ENCODE measurements around the gene CTDSPL. TPM values are rescaled to one million over a fixed set of nuclear protein-coding genes. Genes with fewer than 3 reads are reported as not detected.

Gene CTDSPL
- polyA plus RNA-seq, 1 of the 3 experiments (the other 2 are of a cell fraction) = 22.1 TPM

DNA sequence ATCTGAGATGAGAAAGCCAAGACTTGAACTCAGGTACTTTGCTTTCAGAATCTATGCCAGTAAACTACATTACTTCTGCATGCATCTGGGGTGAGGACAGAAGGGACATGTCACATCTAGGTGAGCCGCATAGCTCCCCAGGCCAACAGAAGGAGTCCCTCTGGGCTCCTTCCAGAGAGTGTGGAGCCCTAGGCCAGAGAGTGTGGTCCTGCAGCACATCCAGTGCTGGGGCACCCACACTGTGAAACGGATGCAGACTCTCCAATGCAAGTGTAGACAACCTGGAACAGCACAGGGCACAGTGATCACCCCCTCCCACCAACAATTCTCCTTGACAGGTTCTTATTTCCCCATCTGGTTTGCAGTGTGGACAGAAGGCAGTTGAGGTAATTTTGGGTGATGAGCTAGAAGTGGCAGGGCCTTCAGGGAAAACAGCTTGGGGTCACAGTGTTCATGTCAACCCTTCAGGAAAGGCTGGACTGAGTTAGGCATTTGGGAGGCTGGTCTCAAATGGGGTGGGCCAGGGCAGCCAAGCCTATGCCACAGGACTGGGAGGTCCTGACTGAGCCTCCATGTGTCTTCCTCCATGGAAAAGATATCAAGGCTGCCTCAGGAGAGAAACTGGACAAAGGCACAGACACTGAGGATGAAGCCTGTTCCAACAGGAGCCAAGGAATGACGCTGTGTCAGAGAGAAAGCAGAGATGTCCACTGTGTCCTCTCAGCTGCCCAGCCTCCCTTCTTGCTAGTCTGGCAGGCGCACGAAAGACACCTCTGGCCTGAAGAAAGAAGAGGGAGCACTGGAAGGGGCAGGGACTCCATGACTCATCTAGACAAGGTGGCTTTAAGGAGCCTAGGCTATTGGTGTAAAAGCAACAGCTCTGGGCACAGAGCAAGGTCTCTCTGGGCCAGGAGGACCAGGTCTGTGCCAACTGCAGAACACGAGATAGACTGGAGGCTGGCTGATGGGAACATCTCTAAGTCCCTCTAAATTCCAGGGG lies 166.1 kb downstream of the CTDSPL start:
- peaks cover 13% of the 10 kb centered on the region for H3F3A ChIP-seq (replicated peaks; ENCODE audit: insufficient read depth)
- 90% methylated on average over 6 of the region's 6 CpGs for WGBS (ENCODE audit: low lambda C conversion rate)
- peaks cover 3% of the 10 kb centered on the region; the same call in 1 of the 2 replicates for H4K20me1 ChIP-seq (ENCODE audit: insufficient read depth)
- H2AFZ ChIP-seq (ENCODE audit: low read depth) = no peak overlapping the region
- H3K27me3 ChIP-seq (ENCODE audit: insufficient read depth) = no peaks in the 10 kb centered on the region
- no peak for DNase-seq
- no peaks in the 10 kb centered on the region for H3K9me3 ChIP-seq
- H3K9ac ChIP-seq = no peak overlapping the region
- H3K9me2 ChIP-seq = no peaks in the 10 kb centered on the region
- peak overlapping the region; percentile 83 for H3K4me2 ChIP-seq
- ChIA-PET POLR2A (no interaction called here), CTCF (interaction anchor here (1.1 to 1.7 kb wide), 3 partner anchors 8 to 452 kb away, joined by 3 to 5 read pairs (median 3); no protein-coding TSS in a partner anchor)
- H3K27ac ChIP-seq (ENCODE audit: low read depth in 2 of 2, low read length in 1 of 2) = no peak overlapping the region
- H3K4me1 ChIP-seq (ENCODE audit: control insufficient read depth in 1 of 2, insufficient read depth in 2 of 2, low read depth in 1 of 2, low read length in 1 of 2) = peaks cover 23 to 31% of the 10 kb centered on the region in 2 experiments; a peak in 3 of 4 replicates
- peaks cover 9% of the 10 kb centered on the region; the same call in 1 of the 2 replicates for H3K79me2 ChIP-seq (ENCODE audit: insufficient read depth)
- H3K36me3 ChIP-seq (replicated peaks in 1 of 2; ENCODE audit: control insufficient read depth in 1 of 2, insufficient read depth in 2 of 2, low read length in 1 of 2) = no peaks in the 10 kb centered on the region
- TF ChIP-seq SIN3A (IDR thresholded peaks at IDR 0.05; ENCODE audit: borderline replicate concordance, low read depth, low read length) = no peak
- no peak for TF ChIP-seq SMC3 (IDR thresholded peaks at IDR 0.05; ENCODE audit: low read depth, low read length)
- TF ChIP-seq TCF12 (IDR thresholded peaks at IDR 0.05) = no peak
- no peak for TF ChIP-seq RFX5 (IDR thresholded peaks at IDR 0.05; ENCODE audit: low read length)
- TF ChIP-seq, protein P1, sequence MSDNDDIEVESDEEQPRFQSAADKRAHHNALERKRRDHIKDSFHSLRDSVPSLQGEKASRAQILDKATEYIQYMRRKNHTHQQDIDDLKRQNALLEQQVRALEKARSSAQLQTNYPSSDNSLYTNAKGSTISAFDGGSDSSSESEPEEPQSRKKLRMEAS (IDR thresholded peaks at IDR 0.05; ENCODE audit: low read depth) = no peak
- TF ChIP-seq MEF2A (IDR thresholded peaks at IDR 0.05; ENCODE audit: borderline replicate concordance, low read depth) = no peak
- TF ChIP-seq, protein P2, sequence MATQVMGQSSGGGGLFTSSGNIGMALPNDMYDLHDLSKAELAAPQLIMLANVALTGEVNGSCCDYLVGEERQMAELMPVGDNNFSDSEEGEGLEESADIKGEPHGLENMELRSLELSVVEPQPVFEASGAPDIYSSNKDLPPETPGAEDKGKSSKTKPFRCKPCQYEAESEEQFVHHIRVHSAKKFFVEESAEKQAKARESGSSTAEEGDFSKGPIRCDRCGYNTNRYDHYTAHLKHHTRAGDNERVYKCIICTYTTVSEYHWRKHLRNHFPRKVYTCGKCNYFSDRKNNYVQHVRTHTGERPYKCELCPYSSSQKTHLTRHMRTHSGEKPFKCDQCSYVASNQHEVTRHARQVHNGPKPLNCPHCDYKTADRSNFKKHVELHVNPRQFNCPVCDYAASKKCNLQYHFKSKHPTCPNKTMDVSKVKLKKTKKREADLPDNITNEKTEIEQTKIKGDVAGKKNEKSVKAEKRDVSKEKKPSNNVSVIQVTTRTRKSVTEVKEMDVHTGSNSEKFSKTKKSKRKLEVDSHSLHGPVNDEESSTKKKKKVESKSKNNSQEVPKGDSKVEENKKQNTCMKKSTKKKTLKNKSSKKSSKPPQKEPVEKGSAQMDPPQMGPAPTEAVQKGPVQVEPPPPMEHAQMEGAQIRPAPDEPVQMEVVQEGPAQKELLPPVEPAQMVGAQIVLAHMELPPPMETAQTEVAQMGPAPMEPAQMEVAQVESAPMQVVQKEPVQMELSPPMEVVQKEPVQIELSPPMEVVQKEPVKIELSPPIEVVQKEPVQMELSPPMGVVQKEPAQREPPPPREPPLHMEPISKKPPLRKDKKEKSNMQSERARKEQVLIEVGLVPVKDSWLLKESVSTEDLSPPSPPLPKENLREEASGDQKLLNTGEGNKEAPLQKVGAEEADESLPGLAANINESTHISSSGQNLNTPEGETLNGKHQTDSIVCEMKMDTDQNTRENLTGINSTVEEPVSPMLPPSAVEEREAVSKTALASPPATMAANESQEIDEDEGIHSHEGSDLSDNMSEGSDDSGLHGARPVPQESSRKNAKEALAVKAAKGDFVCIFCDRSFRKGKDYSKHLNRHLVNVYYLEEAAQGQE (IDR thresholded peaks at IDR 0.05; ENCODE audit: low read depth, low read length) = no peak
- TF ChIP-seq, protein P3, sequence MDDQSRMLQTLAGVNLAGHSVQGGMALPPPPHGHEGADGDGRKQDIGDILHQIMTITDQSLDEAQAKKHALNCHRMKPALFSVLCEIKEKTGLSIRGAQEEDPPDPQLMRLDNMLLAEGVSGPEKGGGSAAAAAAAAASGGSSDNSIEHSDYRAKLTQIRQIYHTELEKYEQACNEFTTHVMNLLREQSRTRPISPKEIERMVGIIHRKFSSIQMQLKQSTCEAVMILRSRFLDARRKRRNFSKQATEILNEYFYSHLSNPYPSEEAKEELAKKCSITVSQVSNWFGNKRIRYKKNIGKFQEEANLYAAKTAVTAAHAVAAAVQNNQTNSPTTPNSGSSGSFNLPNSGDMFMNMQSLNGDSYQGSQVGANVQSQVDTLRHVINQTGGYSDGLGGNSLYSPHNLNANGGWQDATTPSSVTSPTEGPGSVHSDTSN (IDR thresholded peaks at IDR 0.05) = no peak
- no peak for TF ChIP-seq NRF1 (IDR thresholded peaks at IDR 0.05; ENCODE audit: low read depth, low read length)
- TF ChIP-seq CHD2 (IDR thresholded peaks at IDR 0.05; ENCODE audit: low read length, partially characterized antibody) = no peak
- TF ChIP-seq GABPA (IDR thresholded peaks at IDR 0.05; ENCODE audit: low read depth) = no peak
- no peak for TF ChIP-seq TAF1 (IDR thresholded peaks at IDR 0.05; ENCODE audit: borderline replicate concordance, low read depth, low read length)
- TF ChIP-seq FOXM1 (IDR thresholded peaks at IDR 0.05; ENCODE audit: low read depth) = no peak
- no peak for TF ChIP-seq MXI1 (IDR thresholded peaks at IDR 0.05; ENCODE audit: low read depth, low read length)
- TF ChIP-seq, protein P4, sequence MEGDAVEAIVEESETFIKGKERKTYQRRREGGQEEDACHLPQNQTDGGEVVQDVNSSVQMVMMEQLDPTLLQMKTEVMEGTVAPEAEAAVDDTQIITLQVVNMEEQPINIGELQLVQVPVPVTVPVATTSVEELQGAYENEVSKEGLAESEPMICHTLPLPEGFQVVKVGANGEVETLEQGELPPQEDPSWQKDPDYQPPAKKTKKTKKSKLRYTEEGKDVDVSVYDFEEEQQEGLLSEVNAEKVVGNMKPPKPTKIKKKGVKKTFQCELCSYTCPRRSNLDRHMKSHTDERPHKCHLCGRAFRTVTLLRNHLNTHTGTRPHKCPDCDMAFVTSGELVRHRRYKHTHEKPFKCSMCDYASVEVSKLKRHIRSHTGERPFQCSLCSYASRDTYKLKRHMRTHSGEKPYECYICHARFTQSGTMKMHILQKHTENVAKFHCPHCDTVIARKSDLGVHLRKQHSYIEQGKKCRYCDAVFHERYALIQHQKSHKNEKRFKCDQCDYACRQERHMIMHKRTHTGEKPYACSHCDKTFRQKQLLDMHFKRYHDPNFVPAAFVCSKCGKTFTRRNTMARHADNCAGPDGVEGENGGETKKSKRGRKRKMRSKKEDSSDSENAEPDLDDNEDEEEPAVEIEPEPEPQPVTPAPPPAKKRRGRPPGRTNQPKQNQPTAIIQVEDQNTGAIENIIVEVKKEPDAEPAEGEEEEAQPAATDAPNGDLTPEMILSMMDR (IDR thresholded peaks at IDR 0.05) = no peak
- no peak for TF ChIP-seq FOXJ3 (CRISPR knock-in tag; IDR thresholded peaks at IDR 0.05)
- peak overlapping the region in 1 of 2 experiments; percentile 75; a peak in 1 of 4 replicates for H3K4me3 ChIP-seq (ENCODE audit: low read depth in 2 of 2, low read length in 1 of 2)

Measured in SK-N-SH (cell line).